Transverse colon (tissue), 4 donors: Measurements from ENCODE around the gene SLC25A29. TPM values are rescaled to one million over a fixed set of nuclear protein-coding genes. Genes with fewer than 3 reads are reported as not detected.

ENCODE experiments used
- DNase-seq: peaks from one replicate; pipeline ENCODE4 v3.0.0-alpha.2; 2019
- H3K27ac ChIP-seq, 4 donors: fragments of 200-600 bp; sonication (generic); 2 replicates each; pipeline ENCODE4 v1.5.1; 2016 to 2018; ENCODE audit warnings: inconsistent platforms in 4 of 4
- H3K27me3 ChIP-seq: fragments of 200-600 bp; sonication (generic); 2 replicates; pipeline ENCODE4 v1.5.1; 2017; ENCODE audit warnings: inconsistent platforms
- H3K36me3 ChIP-seq, 4 donors: fragments of 200-600 bp; sonication (generic); 2 replicates each; pipeline ENCODE4 v1.5.1; 2017 to 2019; ENCODE audit warnings: inconsistent platforms in 4 of 4
- H3K4me1 ChIP-seq, 4 donors: fragments of 200-600 bp; sonication (generic); 2 replicates each; pipeline ENCODE4 v1.5.1; 2017 to 2020; ENCODE audit warnings: inconsistent platforms in 4 of 4
- H3K4me3 ChIP-seq, 4 donors: fragments of 200-600 bp; sonication (generic); 1 replicate in 1 of 4; 2 replicates in 3 of 4; pipeline versions ENCODE4 v1.5.1 to v1.6.1; 2017 to 2019; ENCODE audit warnings: inconsistent platforms in 4 of 4
- H3K9me3 ChIP-seq, 2 donors: fragments of 200-600 bp; sonication (generic); 2 replicates each; pipeline ENCODE4 v1.5.1; 2017 to 2019; ENCODE audit warnings: inconsistent platforms in 2 of 2
- EP300 ChIP-seq: sonication (generic); formaldehyde crosslinking; IDR thresholded peaks from one replicate; pipeline ENCODE4 v1.6.1; 2017; ENCODE audit warnings: antibody characterized with exemption, low read depth
- POLR2A ChIP-seq: fragments of 450-650 bp; IDR thresholded peaks from one replicate; pipeline ENCODE4 v1.6.1; 2016; ENCODE audit warnings: antibody characterized with exemption, mild to moderate bottlenecking, moderate library complexity
- POLR2AphosphoS5 ChIP-seq, 3 donors: sonication (generic); formaldehyde crosslinking; IDR thresholded peaks; one replicate each; pipeline ENCODE4 v1.6.1; 2016; ENCODE audit warnings: antibody characterized with exemption in 3 of 3
- WGBS, 2 donors: methylation state at CpG; one replicate each; pipeline ENCODE4 v1.1.5; 2018; ENCODE audit warnings: low coverage in 1 of 2; 5-methylcytosine and 5-hydroxymethylcytosine counted together
- in situ Hi-C, 4 donors: fragments of 200-750 bp; cut with MboI; loops; one replicate each; pipeline versions ENCODE4 v1.15.0 to v1.15.1; 2017; ENCODE audit warnings: low sequenced_read_pairs in 3 of 4, low pct_ligation_motif_present in 1 of 4, low pct_unique_long_range_greater_than_20kb in 1 of 4
- intact Hi-C: fragments of 100-400 bp; cut with DNase I; formaldehyde crosslinking; loops from one replicate; pipeline ENCODE4 v1.15.1; 2023; ENCODE audit warnings: low total_unique reads
- total RNA-seq, 4 donors: library from RNA; depleted of rRNA; stranded (reverse); fragments of >200 nt; gene quantifications; one replicate each; pipeline ENCODE4 v1.1.0, GENCODE V29; 2016
- TF ChIP-seq, protein P1 (sequence below), 5 experiments: fragments of 200-600 bp in 3 of 5; fragments of 450-650 bp in 2 of 5; sonication (generic) in 3 of 5; IDR thresholded peaks; 1 replicate in 2 of 5; 2 replicates in 3 of 5; pipeline ENCODE4 v1.5.1; 2016 to 2017; ENCODE audit warnings: antibody characterized with exemption in 5 of 5, inconsistent platforms in 3 of 5, mild to moderate bottlenecking in 2 of 5, moderate library complexity in 1 of 5

Gene SLC25A29
- total RNA-seq, 4 donors from 2014 or later, result 16.8 to 62.7 (median 19.7) TPM

DNA sequence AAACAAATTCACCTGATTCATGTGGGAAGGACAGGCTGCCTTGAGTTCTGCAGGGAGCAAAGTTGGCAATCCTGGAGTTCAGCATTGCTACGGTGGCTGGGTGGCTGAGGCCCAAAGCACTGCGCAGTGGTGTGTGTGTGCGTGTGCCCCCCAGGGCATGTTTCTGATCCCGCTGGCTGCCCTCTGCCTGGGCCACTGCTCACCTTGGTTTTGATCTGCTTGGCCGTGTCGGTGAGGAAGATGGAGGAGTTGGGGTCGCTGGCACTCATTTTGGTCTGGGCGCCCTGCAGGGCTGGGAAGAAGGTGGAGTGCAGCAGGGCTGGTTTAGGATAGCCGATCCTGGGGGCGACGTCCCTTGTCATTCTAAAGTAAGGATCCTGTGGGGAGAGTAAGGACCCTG is 36.0 kb upstream of the SLC25A29 start:
- Histone ChIP-seq H3K9me3 (no peaks in the 10 kb centered on the region), H3K4me1 (peaks cover 0 to 22% (median 12%) of the 10 kb centered on the region in 4 donors), H3K27ac (peak overlapping the region; percentile 56 to 78 (median 74)), H3K4me3 (no peak overlapping the region), H3K27me3 (no peaks in the 10 kb centered on the region), H3K36me3 (peaks cover 0 to 16% (median 7%) of the 10 kb centered on the region in 4 donors)
- intact Hi-C loops (no loop called here), in situ Hi-C loops (no loop called here)
- 67 to 93% methylated on average over 1 to 11 of the region's 11 CpGs for WGBS, 2 donors
- TF ChIP-seq EP300, result no peak
- no peak for TF ChIP-seq POLR2A
- TF ChIP-seq POLR2AphosphoS5 (IDR thresholded peaks at IDR 0.05), result no peak
- TF ChIP-seq, protein P1, sequence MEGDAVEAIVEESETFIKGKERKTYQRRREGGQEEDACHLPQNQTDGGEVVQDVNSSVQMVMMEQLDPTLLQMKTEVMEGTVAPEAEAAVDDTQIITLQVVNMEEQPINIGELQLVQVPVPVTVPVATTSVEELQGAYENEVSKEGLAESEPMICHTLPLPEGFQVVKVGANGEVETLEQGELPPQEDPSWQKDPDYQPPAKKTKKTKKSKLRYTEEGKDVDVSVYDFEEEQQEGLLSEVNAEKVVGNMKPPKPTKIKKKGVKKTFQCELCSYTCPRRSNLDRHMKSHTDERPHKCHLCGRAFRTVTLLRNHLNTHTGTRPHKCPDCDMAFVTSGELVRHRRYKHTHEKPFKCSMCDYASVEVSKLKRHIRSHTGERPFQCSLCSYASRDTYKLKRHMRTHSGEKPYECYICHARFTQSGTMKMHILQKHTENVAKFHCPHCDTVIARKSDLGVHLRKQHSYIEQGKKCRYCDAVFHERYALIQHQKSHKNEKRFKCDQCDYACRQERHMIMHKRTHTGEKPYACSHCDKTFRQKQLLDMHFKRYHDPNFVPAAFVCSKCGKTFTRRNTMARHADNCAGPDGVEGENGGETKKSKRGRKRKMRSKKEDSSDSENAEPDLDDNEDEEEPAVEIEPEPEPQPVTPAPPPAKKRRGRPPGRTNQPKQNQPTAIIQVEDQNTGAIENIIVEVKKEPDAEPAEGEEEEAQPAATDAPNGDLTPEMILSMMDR (IDR thresholded peaks at IDR 0.05), result no peak
- no peak for DNase-seq

DNA sequence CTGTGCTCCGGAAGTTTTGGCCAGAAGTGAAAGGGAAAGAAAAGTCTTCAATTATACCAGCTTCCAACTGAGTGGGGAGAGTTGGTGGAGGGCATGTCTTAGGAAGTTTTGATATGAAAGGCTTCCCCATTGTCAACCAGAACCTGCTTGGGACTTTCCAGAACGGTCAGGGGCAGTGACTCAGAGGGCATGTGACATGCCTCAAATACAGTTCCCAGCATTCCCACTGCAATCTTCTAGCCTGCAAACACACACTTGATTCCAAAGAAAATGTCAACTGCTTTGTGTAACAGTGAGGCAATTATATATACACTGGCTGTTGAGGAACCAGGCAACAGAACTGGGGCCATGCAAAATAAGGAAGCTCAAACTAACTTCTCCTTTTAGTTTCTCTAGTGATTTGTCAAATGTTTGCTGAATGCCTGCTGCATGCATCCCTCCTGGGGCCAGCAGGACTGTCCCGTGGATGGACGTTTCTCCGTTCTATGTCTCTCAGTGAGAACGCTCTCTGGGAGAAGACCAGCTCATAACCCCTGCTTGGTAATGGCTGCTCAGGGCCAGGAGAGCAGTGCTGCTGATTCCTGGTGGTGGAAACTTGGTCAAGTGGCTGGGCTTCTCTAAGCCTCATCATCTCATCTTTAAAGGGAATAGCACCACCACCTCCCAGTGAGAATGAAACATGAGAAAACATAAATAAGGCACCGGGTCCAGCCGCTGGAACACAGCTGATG is 35.2 kb upstream of the SLC25A29 start:
- H3K27ac ChIP-seq, result peak overlapping the region; percentile 56 to 78 (median 74)
- 46 to 53% methylated on average over 3 to 8 of the region's 8 CpGs for WGBS, 2 donors
- in situ Hi-C loops, result no loop called here
- no peaks in the 10 kb centered on the region for H3K9me3 ChIP-seq
- DNase-seq, result no peak
- H3K4me1 ChIP-seq, result peaks cover 0 to 22% (median 12%) of the 10 kb centered on the region in 4 donors
- H3K4me3 ChIP-seq, result no peak overlapping the region
- no peaks in the 10 kb centered on the region for H3K27me3 ChIP-seq
- TF ChIP-seq EP300, result no peak
- TF ChIP-seq, protein P1 (IDR thresholded peaks at IDR 0.05), result no peak
- TF ChIP-seq POLR2AphosphoS5 (IDR thresholded peaks at IDR 0.05), result peak in 1 of 3 donors; percentile 59
- H3K36me3 ChIP-seq, result peaks cover 0 to 23% (median 5%) of the 10 kb centered on the region in 4 donors
- intact Hi-C loops, result loop anchor here (2.0 kb wide), 1 partner anchor 37 kb away; no protein-coding TSS in a partner anchor

DNA sequence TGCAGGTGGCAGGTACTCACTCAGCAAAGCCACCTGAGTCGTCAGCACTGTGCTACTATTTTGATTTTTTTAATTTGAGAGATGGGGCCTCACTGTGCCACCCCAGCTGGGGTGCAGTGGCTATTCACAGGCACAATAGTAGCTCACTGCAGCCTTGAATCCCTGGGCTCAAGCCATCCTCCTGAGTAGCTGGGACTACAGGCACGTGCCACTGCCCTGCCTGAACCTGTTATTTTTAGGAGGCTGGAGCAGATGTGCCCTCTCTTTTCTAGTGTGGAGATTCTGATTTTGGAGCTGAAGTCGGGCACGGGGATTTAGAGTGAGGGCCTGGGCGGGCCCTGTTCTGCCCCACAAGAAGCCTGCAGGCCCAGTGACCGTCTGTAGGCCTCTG is 34.2 kb upstream of the SLC25A29 start:
- WGBS, 2 donors, result 88% methylated on average over 6 of the region's 6 CpGs; no CpG with 5 or more reads in 1 of the 2 donors
- peak overlapping the region; percentile 56 to 78 (median 74) for H3K27ac ChIP-seq
- H3K9me3 ChIP-seq, result no peaks in the 10 kb centered on the region
- TF ChIP-seq, protein P1 (IDR thresholded peaks at IDR 0.05), result no peak
- TF ChIP-seq EP300 (no peak), POLR2A (no peak)
- no peaks in the 10 kb centered on the region for H3K27me3 ChIP-seq
- peaks cover 0 to 27% (median 2%) of the 10 kb centered on the region in 4 donors for H3K36me3 ChIP-seq
- no peak overlapping the region for H3K4me3 ChIP-seq
- DNase-seq, result no peak
- intact Hi-C loops (loop anchor here (2.0 kb wide), 1 partner anchor 36 kb away; no protein-coding TSS in a partner anchor), in situ Hi-C loops (no loop called here)
- H3K4me1 ChIP-seq, result peaks cover 0 to 22% (median 12%) of the 10 kb centered on the region in 4 donors

DNA sequence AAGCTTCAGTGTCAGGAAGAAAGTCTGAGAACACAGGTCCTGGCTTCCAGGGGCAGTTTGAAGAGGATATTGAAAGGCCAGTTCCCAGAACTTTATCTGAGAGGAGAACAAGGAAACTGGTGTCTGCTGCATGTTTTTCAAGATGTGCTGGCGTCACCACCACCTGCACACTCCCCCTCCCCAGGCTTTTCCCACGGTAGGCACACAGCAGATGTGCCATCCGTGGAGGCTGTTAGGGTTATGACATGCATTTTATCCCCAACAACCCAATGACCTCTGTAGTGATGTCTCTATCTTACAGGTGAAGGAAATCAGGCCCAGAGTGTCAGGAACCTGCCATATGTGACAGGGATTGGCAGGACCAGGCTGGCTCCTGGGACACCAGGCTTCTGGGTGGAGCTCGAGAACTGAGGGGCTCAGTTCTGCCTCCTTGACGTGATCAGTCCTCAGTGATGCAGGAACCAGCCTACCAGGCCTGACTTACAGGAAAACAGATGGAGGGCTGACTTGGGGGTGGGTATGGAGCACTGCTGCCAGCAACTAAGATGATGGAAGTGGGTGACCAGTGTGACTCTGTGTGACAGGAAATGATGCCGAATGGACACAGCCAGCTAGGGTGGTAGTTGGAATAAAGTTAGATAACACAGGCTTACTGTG is 33.6 kb upstream of the SLC25A29 start:
- in situ Hi-C loops, result no loop called here
- TF ChIP-seq EP300, result no peak
- no peak for TF ChIP-seq POLR2A
- TF ChIP-seq POLR2AphosphoS5 (IDR thresholded peaks at IDR 0.05), result no peak
- TF ChIP-seq, protein P1 (IDR thresholded peaks at IDR 0.05), result no peak
- Histone ChIP-seq H3K36me3 (peaks cover 0 to 27% (median 2%) of the 10 kb centered on the region in 4 donors), H3K27me3 (no peaks in the 10 kb centered on the region), H3K9me3 (no peaks in the 10 kb centered on the region), H3K27ac (no peak overlapping the region), H3K4me1 (peaks cover 0 to 22% (median 12%) of the 10 kb centered on the region in 4 donors), H3K4me3 (no peak overlapping the region)
- intact Hi-C loops, result loop anchor here (2.0 kb wide), 1 partner anchor 35 kb away; no protein-coding TSS in a partner anchor
- DNase-seq, result no peak
- 80% methylated on average over 6 of the region's 6 CpGs; no CpG with 5 or more reads in 1 of the 2 donors for WGBS, 2 donors
